IMR-90 (cell line): ENCODE measurements around the gene DCAF17. TPM values are rescaled to one million over a fixed set of nuclear protein-coding genes. Genes with fewer than 3 reads are reported as not detected.
A peak's percentile ranks its signal among the peaks of the same experiment; 100 is the strongest.

ENCODE experiments used
- ATAC-seq: fragments of 200-7000 bp; cut with Tn5 transposase; 2 replicates; pipeline ENCODE4 v1.9.1; 2020; ENCODE audit warnings: low read depth, mild to moderate bottlenecking, moderate library complexity
- BruUV-seq: library from RNA; stranded (reverse); fragments of 400-500 nt; replicated peaks from 2 replicates; lab custom pipeline; 2021; lab: Mats Ljungman, UMichigan
- CTCF ChIA-PET: fragments of 300-600 bp; formaldehyde crosslinking; extraction: SDS; loops from one replicate; lab custom pipeline; 2021; ENCODE audit warnings: antibody characterized with exemption; lab: Yijun Ruan, JAX
- POLR2A ChIA-PET: fragments of 300-600 bp; sonication (Branson Sonifier 250); formaldehyde crosslinking; loops from one replicate; lab custom pipeline; 2022; ENCODE audit warnings: antibody characterized with exemption; ENCODE audit not compliant: unreplicated experiment; lab: Charles Lee
- DNase-seq: peaks from one replicate; pipeline ENCODE4 v3.0.0; 2013
- H2AFZ ChIP-seq: replicated peaks from 2 replicates; pipeline ENCODE3; 2013; ENCODE audit warnings: low read length, mild to moderate bottlenecking; ENCODE audit not compliant: poor library complexity
- H2AK5ac ChIP-seq: 2 replicates; pipeline ENCODE4 v1.6.1; 2013; ENCODE audit warnings: low read depth, low read length, inconsistent platforms
- H2AK9ac ChIP-seq: replicated peaks from 2 replicates; pipeline ENCODE3; 2013; ENCODE audit warnings: mild to moderate bottlenecking, low read depth, low read length, moderate library complexity; ENCODE audit not compliant: poor library complexity
- H2BK120ac ChIP-seq: 2 replicates; pipeline ENCODE4 v1.6.1; 2013; ENCODE audit warnings: low read depth, low read length, inconsistent platforms
- H2BK15ac ChIP-seq: 3 replicates; pipeline ENCODE4 v1.6.1; 2013; ENCODE audit warnings: low read depth, low read length, inconsistent platforms
- H2BK20ac ChIP-seq: 2 replicates; pipeline ENCODE4 v1.6.1; 2013; ENCODE audit warnings: low read depth, mild to moderate bottlenecking, inconsistent platforms, low read length, moderate library complexity
- H2BK5ac ChIP-seq: 2 replicates; pipeline ENCODE4 v1.6.1; 2013; ENCODE audit warnings: mild to moderate bottlenecking, low read depth, low read length, inconsistent platforms; ENCODE audit not compliant: poor library complexity, severe bottlenecking
- H3K14ac ChIP-seq: replicated peaks from 2 replicates; pipeline ENCODE4 v1.6.1; 2013; ENCODE audit warnings: low read depth, low read length, inconsistent platforms
- H3K18ac ChIP-seq: 2 replicates; pipeline ENCODE4 v1.6.1; 2013; ENCODE audit warnings: low read depth, low read length, control low read depth
- H3K23ac ChIP-seq: 2 replicates; pipeline ENCODE4 v1.6.1; 2013; ENCODE audit warnings: low read depth, low read length, inconsistent platforms
- H3K27ac ChIP-seq: 2 replicates; pipeline ENCODE4 v1.5.1; 2013; ENCODE audit warnings: mild to moderate bottlenecking, control low read depth, low read length; ENCODE audit not compliant: insufficient read depth
- H3K27me3 ChIP-seq: 2 replicates; pipeline ENCODE4 v1.6.1; 2013; ENCODE audit warnings: low read length; ENCODE audit not compliant: control insufficient read depth, insufficient read depth
- H3K36me3 ChIP-seq: 2 replicates; pipeline ENCODE4 v1.6.1; 2013; ENCODE audit warnings: low read length, mixed read lengths; ENCODE audit not compliant: control insufficient read depth, insufficient read depth
- H3K4ac ChIP-seq: 2 replicates; pipeline ENCODE4 v1.6.1; 2013; ENCODE audit warnings: low read depth, low read length, inconsistent platforms
- H3K4me1 ChIP-seq: 2 replicates; pipeline ENCODE4 v1.6.1; 2013; ENCODE audit warnings: low read length, mixed read lengths; ENCODE audit not compliant: control insufficient read depth, insufficient read depth
- H3K4me2 ChIP-seq: 2 replicates; pipeline ENCODE4 v1.6.1; 2013; ENCODE audit warnings: low read depth, mild to moderate bottlenecking, control low read depth, low read length, moderate library complexity
- H3K4me3 ChIP-seq: 2 replicates; pipeline ENCODE4 v1.5.1; 2013; ENCODE audit warnings: low read depth, mild to moderate bottlenecking, control low read depth, low read length, moderate library complexity; ENCODE audit not compliant: insufficient read depth
- H3K56ac ChIP-seq: 2 replicates; pipeline ENCODE4 v1.6.1; 2013; ENCODE audit warnings: low read length, inconsistent platforms; ENCODE audit not compliant: insufficient read depth; ENCODE audit errors: extremely low read depth
- H3K79me1 ChIP-seq, 2 experiments: 2 replicates each; pipeline ENCODE4 v1.6.1; 2013; ENCODE audit warnings: low read length in 2 of 2, inconsistent platforms in 1 of 2, low read depth in 1 of 2
- H3K9ac ChIP-seq: 2 replicates; pipeline ENCODE4 v1.6.1; 2013; ENCODE audit warnings: low read depth, low read length, control low read depth
- H3K9me1 ChIP-seq: 2 replicates; pipeline ENCODE4 v1.6.1; 2013; ENCODE audit warnings: low read length, inconsistent platforms; ENCODE audit not compliant: insufficient read depth
- H3K9me3 ChIP-seq: 2 replicates; pipeline ENCODE4 v1.6.1; 2013; ENCODE audit warnings: low read length; ENCODE audit not compliant: control insufficient read depth, insufficient read depth
- H4K20me1 ChIP-seq: 2 replicates; pipeline ENCODE4 v1.6.1; 2013; ENCODE audit warnings: low read length, inconsistent platforms; ENCODE audit not compliant: insufficient read depth
- H4K5ac ChIP-seq: 2 replicates; pipeline ENCODE4 v1.6.1; 2013; ENCODE audit warnings: mild to moderate bottlenecking, low read depth, low read length, control low read depth
- H4K8ac ChIP-seq, 2 experiments: 2 replicates each; pipeline ENCODE4 v1.6.1; 2013; ENCODE audit warnings: low read depth in 2 of 2, low read length in 2 of 2, control low read depth in 1 of 2, inconsistent platforms in 1 of 2
- H4K91ac ChIP-seq: 2 replicates; pipeline ENCODE4 v1.6.1; 2013; ENCODE audit warnings: low read depth, low read length, inconsistent platforms; ENCODE audit not compliant: insufficient read depth
- BHLHE40 ChIP-seq: fragments of 150-350 bp; IDR thresholded peaks from 2 replicates; pipeline ENCODE4 v1.6.1; 2016; ENCODE audit warnings: mild to moderate bottlenecking, low read depth, low read length
- CHD1 ChIP-seq: IDR thresholded peaks from 2 replicates; pipeline ENCODE4 v1.6.1; 2012; ENCODE audit warnings: low read depth, low read length, improper control_type of control experiment
- CTCF ChIP-seq: conservative IDR thresholded peaks from 2 replicates; pipeline ENCODE4 v1.5.1; 2012; ENCODE audit warnings: mild to moderate bottlenecking, low read depth, low read length, improper control_type of control experiment
- MAFK ChIP-seq: IDR thresholded peaks from 2 replicates; pipeline ENCODE4 v1.6.1; 2012; ENCODE audit warnings: low read depth, low read length, improper control_type of control experiment
- MAZ ChIP-seq: IDR thresholded peaks from 2 replicates; pipeline ENCODE4 v1.6.1; 2012; ENCODE audit warnings: low read depth, mild to moderate bottlenecking, low read length, improper control_type of control experiment, moderate library complexity, borderline replicate concordance
- MXI1 ChIP-seq: IDR thresholded peaks from 2 replicates; pipeline ENCODE4 v1.6.1; 2012; ENCODE audit warnings: low read depth, mild to moderate bottlenecking, low read length, moderate library complexity, borderline replicate concordance
- POLR2A ChIP-seq: IDR thresholded peaks from 2 replicates; pipeline ENCODE4 v1.6.1; 2012; ENCODE audit warnings: mild to moderate bottlenecking, low read depth, low read length
- SMC3 ChIP-seq: fragments of 150-350 bp; IDR thresholded peaks from 2 replicates; pipeline ENCODE4 v1.6.1; 2016; ENCODE audit warnings: low read depth, mild to moderate bottlenecking, antibody characterized with exemption, low read length, moderate library complexity
- USF2 ChIP-seq: fragments of 150-350 bp; IDR thresholded peaks from 2 replicates; pipeline ENCODE4 v1.6.1; 2017; ENCODE audit warnings: mild to moderate bottlenecking, antibody characterized with exemption, low read length, low read depth
- WGBS, 2 experiments: methylation state at CpG; one replicate each; pipeline versions ENCODE4 v1.1.5 to v1.1.7; 2013; ENCODE audit warnings: missing lambda C conversion rate in 2 of 2; ENCODE audit not compliant: insufficient read length in 1 of 2; ENCODE audit errors: extremely low coverage in 2 of 2; 5-methylcytosine and 5-hydroxymethylcytosine counted together
- dilution Hi-C: fragments of 300-500 bp; cut with HindIII; formaldehyde crosslinking; loops from one replicate; pipeline ENCODE4 v1.14.3; 2018; ENCODE audit warnings: low sequenced_read_pairs; ENCODE audit not compliant: unreplicated experiment
- in situ Hi-C: fragments of 300-500 bp; cut with MboI; formaldehyde crosslinking; loops from 3 replicates; pipeline ENCODE4 v1.14.3; 2019; ENCODE audit warnings: low sequenced_read_pairs, inconsistent platforms, mixed read lengths
- intact Hi-C: fragments of 100-400 bp; cut with micrococcal nuclease; formaldehyde crosslinking; loops from 2 replicates; pipeline ENCODE4 v1.10.0; 2022
- polyA plus RNA-seq, 3 experiments: library from polyadenylated mRNA; depleted of rRNA; stranded (reverse); fragments of >200 nt; gene quantifications; 2 replicates each; pipeline ENCODE4 v1.2.3, GENCODE V29; 2012; ENCODE audit warnings: low replicate concordance in 1 of 3
- total RNA-seq: library from RNA; depleted of rRNA; stranded (reverse); fragments of >200 nt; gene quantifications from 2 replicates; pipeline ENCODE4 v1.2.3, GENCODE V29; 2012

Gene DCAF17
- total and polyA plus RNA-seq, 2 of the 4 experiments (the other 2 are of a cell fraction) = 6.7 to 13.1 TPM

GRCh38 chr2:171522052-171522787 lies 88.2 kb downstream of the DCAF17 start, which contains the start of gene CYBRD1:
TSS of gene CYBRD1 (plus strand) at chr2:171522474. CDS start at chr2:171522546, 72 bp downstream.
- POLR2A ChIA-PET = interaction anchor here (0.5 to 1.5 kb wide), 5 partner anchors 10 to 1937 kb away, joined by 3 to 7 read pairs (median 5); no protein-coding TSS in a partner anchor

More at GRCh38 chr2:171522052-171522787, 88.2 kb downstream of the DCAF17 start, which contains the start of gene CYBRD1:
- Histone ChIP-seq H3K23ac (peak within 1 kb of the TSS; percentile 95), H3K9me3 (no peaks in the 10 kb centered on the region), H2AFZ (peak within 1 kb of the TSS; percentile 94), H4K5ac (peak within 1 kb of the TSS; percentile 84), H3K9me1 (peaks cover 10% of the 10 kb centered on the region), H4K20me1 (peaks cover 11% of the 10 kb centered on the region; the same call in 1 of the 2 replicates), H2BK20ac (peak within 1 kb of the TSS; percentile 83), H3K4ac (peak within 1 kb of the TSS; percentile 92), H3K36me3 (no peaks in the 10 kb centered on the region), H2BK5ac (peak within 1 kb of the TSS; percentile 82), H3K27me3 (no peaks in the 10 kb centered on the region), H2BK15ac (peak within 1 kb of the TSS; percentile 60; the same call in 2 of the 3 replicates), H2BK120ac (peak within 1 kb of the TSS; percentile 79), H2AK5ac (peak within 1 kb of the TSS; percentile 66; the same call in 1 of the 2 replicates), H2AK9ac (peak within 1 kb of the TSS; percentile 99), H3K18ac (peak within 1 kb of the TSS; percentile 80), H3K9ac (peak within 1 kb of the TSS; percentile 90), H3K14ac (peak within 1 kb of the TSS; percentile 98), H3K4me1 (peaks cover 7% of the 10 kb centered on the region), H4K8ac (peak within 1 kb of the TSS; percentile 41 to 91; a peak in 3 of 4 replicates), H3K79me1 (peaks cover 2 to 29% of the 10 kb centered on the region in 2 experiments; a peak in 3 of 4 replicates), H3K27ac (peak within 1 kb of the TSS; percentile 88), H4K91ac (peak within 1 kb of the TSS; percentile 84), H3K56ac (peak within 1 kb of the TSS; percentile 90), H3K4me2 (peak within 1 kb of the TSS; percentile 88), H3K4me3 (peak within 1 kb of the TSS; percentile 96)
- TF ChIP-seq MAZ = peak; percentile 70; the same call in 1 of the 2 replicates
- TF ChIP-seq CHD1 = no peak
- no peak for TF ChIP-seq MAFK
- TF ChIP-seq CTCF = peak; percentile 8; the same call in 1 of the 2 replicates
- TF ChIP-seq MXI1 = peak; percentile 68; the same call in 1 of the 2 replicates
- no peak for TF ChIP-seq SMC3
- peak; percentile 50 for TF ChIP-seq USF2
- peak; percentile 51; the same call in 1 of the 2 replicates for TF ChIP-seq POLR2A
- TF ChIP-seq BHLHE40 = 0 out of 2 replicates have a peak, but pooled peaks have one; percentile 4
- in situ Hi-C loops (no loop called here), intact Hi-C loops (loop anchor here (2.0 to 10.0 kb wide), 2 partner anchors 87 to 547 kb away; partner anchors contain the start of gene DCAF17), dilution Hi-C loops (no loop called here)
- 5% methylated on average over 24 of the region's 45 CpGs; no CpG with 5 or more reads in 1 of the 2 experiments for WGBS, 2 experiments
- peak; percentile 79 for DNase-seq
- ATAC-seq = peak; percentile 76
- BruUV-seq = no TSS peak
- CTCF ChIA-PET = interaction anchor here (0.6 to 0.7 kb wide), 3 partner anchors 102 to 593 kb away, joined by 3 read pairs; partner anchors contain the start of gene GORASP2
